Ishikawa (cell line): ENCODE results near the gene FOXF1.

ENCODE experiments used
- CEBPB ChIP-seq: IDR thresholded peaks from 2 replicates; pipeline ENCODE4 v1.6.1; 2012
- CREB1 ChIP-seq: IDR thresholded peaks from 2 replicates; pipeline ENCODE4 v1.6.1; 2012; ENCODE audit warnings: low read depth
- EGR1 ChIP-seq: IDR thresholded peaks from 2 replicates; pipeline ENCODE4 v1.6.1; 2012
- EP300 ChIP-seq: IDR thresholded peaks from 2 replicates; pipeline ENCODE4 v1.6.1; 2012; ENCODE audit warnings: borderline replicate concordance
- FOXM1 ChIP-seq: IDR thresholded peaks from 2 replicates; pipeline ENCODE4 v1.6.1; 2012; ENCODE audit warnings: low read depth, borderline replicate concordance
- MAX ChIP-seq: IDR thresholded peaks from 2 replicates; pipeline ENCODE4 v1.6.1; 2012
- NFIC ChIP-seq: IDR thresholded peaks from 2 replicates; pipeline ENCODE4 v1.6.1; 2012
- RAD21 ChIP-seq: IDR thresholded peaks from 2 replicates; pipeline ENCODE4 v1.6.1; 2012; ENCODE audit warnings: low read depth
- REST ChIP-seq: IDR thresholded peaks from 2 replicates; pipeline ENCODE4 v1.6.1; 2012; ENCODE audit warnings: low read depth, mild to moderate bottlenecking
- TAF1 ChIP-seq: IDR thresholded peaks from 2 replicates; pipeline ENCODE4 v1.6.1; 2012; ENCODE audit warnings: low read depth, mild to moderate bottlenecking
- TCF12 ChIP-seq: IDR thresholded peaks from 2 replicates; pipeline ENCODE4 v1.6.1; 2012; ENCODE audit warnings: low read depth
- TEAD4 ChIP-seq: IDR thresholded peaks from 2 replicates; pipeline ENCODE4 v1.6.1; 2012
- YY1 ChIP-seq: IDR thresholded peaks from 2 replicates; pipeline ENCODE4 v1.6.1; 2012; ENCODE audit warnings: low read depth
- ZBTB7A ChIP-seq: IDR thresholded peaks from 2 replicates; pipeline ENCODE4 v1.6.1; 2012; ENCODE audit warnings: low read depth
- TF ChIP-seq, protein P1 (sequence below): IDR thresholded peaks from 2 replicates; pipeline ENCODE4 v1.6.1; 2012

The FOXF1 gene

DNA sequence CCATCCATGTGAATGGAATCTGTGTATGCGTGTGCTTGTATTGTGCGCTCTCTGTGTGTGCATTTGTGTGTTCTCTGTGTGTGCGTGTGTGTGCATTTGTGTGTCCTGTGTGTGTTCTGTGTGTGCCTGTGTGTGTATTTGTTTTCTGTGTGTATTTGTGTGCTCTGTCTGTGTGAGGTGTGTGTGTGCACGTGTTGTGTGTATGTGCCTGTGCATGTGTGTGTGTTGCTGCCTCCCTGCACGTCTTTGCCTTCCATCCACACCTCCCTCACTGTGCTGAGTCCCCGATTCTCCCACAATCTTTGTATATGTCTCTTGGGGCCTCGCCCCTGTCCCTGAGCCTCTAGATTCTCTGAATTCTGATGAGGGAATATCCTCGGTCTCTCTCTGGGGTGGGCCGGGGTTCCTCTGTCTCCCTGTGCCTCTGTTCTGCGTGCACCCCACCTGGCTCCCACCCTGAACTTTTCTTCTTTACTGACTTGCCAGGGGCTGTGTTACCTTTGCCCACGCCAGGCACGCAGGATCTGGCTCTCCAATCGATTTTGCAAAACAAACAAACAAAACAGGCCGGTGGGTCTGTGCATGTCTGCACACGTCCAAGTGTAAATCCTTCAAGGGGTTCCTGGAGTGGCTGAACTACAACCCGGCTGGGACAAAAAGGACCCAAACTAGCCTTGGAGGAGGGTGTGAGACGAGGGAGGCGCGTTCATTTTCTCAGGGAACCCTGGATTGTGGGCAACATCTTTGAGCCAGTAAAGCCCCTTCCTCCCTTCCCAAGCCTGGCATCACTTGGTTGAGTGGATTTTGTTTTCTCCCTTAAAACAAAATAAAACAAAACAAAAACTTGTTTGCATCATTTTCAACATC is 8.1 kb upstream of the FOXF1 start:
- TF ChIP-seq EP300 (no peak), FOXM1 (no peak), EGR1 (no peak), TCF12 (no peak), REST (no peak), CEBPB (no peak), TEAD4 (no peak), NFIC (no peak), ZBTB7A (no peak), TAF1 (no peak), MAX (no peak), RAD21 (no peak), YY1 (no peak), CREB1 (no peak)
- TF ChIP-seq, protein P1, sequence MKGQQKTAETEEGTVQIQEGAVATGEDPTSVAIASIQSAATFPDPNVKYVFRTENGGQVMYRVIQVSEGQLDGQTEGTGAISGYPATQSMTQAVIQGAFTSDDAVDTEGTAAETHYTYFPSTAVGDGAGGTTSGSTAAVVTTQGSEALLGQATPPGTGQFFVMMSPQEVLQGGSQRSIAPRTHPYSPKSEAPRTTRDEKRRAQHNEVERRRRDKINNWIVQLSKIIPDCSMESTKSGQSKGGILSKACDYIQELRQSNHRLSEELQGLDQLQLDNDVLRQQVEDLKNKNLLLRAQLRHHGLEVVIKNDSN, result no peak

- TF ChIP-seq RAD21 (no peak), TEAD4 (no peak), EP300 (no peak), CREB1 (no peak), MAX (no peak), NFIC (no peak), TAF1 (no peak), TCF12 (no peak), CEBPB (no peak), EGR1 (no peak), FOXM1 (no peak), ZBTB7A (no peak), REST (no peak), YY1 (no peak)
- TF ChIP-seq, protein P1, result no peak
These were observed 7.2 kb upstream of the FOXF1 start for GRCh38 chr16:86502856-86503748.

DNA sequence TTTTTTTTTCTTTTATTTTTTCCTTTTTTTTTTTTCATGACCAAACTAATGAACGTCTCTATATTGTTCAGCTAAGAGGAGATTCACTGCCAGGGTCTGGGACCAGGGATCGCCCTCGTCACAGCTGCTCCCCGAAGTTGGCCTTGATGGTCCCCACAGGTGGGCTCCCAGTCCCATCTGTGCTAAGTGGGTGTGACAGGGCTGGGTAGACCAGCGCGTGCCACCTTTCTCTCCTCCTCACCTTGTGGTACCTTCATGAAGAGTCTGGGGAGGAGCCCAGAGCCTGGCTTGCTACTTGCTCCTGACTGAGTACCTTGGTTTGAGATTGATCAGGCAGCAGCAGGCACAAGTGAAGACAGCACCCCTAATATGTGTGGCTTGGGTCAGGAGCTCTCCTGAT is 6.5 kb upstream of the FOXF1 start:
- no peak for TF ChIP-seq MAX
- no peak for TF ChIP-seq TEAD4
- no peak for TF ChIP-seq CREB1
- TF ChIP-seq REST, result no peak
- TF ChIP-seq TCF12, result no peak
- no peak for TF ChIP-seq YY1
- no peak for TF ChIP-seq CEBPB
- no peak for TF ChIP-seq NFIC
- no peak for TF ChIP-seq ZBTB7A
- TF ChIP-seq, protein P1, result no peak
- no peak for TF ChIP-seq TAF1
- TF ChIP-seq EP300, result no peak
- TF ChIP-seq RAD21, result no peak
- TF ChIP-seq EGR1, result no peak
- no peak for TF ChIP-seq FOXM1
